ENCODE results near the gene RASSF7. TPM values are rescaled to one million over a fixed set of nuclear protein-coding genes. Genes with fewer than 3 reads are reported as not detected.

The RASSF7 gene
- total RNA-seq, 2 experiments from 2014 or later, result 16.8 to 17.3 TPM

GRCh38 chr11:548700-549603 is 11.8 kb upstream of the RASSF7 start:
- Mint-ChIP-seq H3K4me1 (ENCODE audit: low read depth) (no peaks in the 10 kb centered on the region), H3K36me3 (ENCODE audit: low read depth) (no peaks in the 10 kb centered on the region), H3K27me3 (no peaks in the 10 kb centered on the region), H3K9me3 (no peaks in the 10 kb centered on the region), H3K27ac (no peak overlapping the region), H3K4me3 (no peak overlapping the region)
- TF ChIP-seq CTCF (IDR thresholded peaks at IDR 0.05), result no peak
- ATAC-seq (no peak), DNase-seq (no peak)
- CTCF ChIA-PET, result no interaction called here
- POLR2A ChIA-PET, result no interaction called here
- intact Hi-C loops (cut with micrococcal nuclease), result no loop called here

GRCh38 chr11:550021-550745 is 10.6 kb upstream of the RASSF7 start:
- no peak overlapping the region for H3K27ac Mint-ChIP-seq
- no peak for ATAC-seq
- ChIA-PET POLR2A (interaction anchor here (0.6 kb wide), 1 partner anchor 43 kb away, joined by 3 read pairs; no protein-coding TSS in a partner anchor), CTCF (no interaction called here)
- TF ChIP-seq CTCF (IDR thresholded peaks at IDR 0.05), result no peak
- no peaks in the 10 kb centered on the region for H3K36me3 Mint-ChIP-seq (ENCODE audit: low read depth)
- no peak for DNase-seq
- H3K27me3 Mint-ChIP-seq, result no peaks in the 10 kb centered on the region
- intact Hi-C loops (cut with micrococcal nuclease), result no loop called here
- no peaks in the 10 kb centered on the region for H3K4me1 Mint-ChIP-seq (ENCODE audit: low read depth)
- H3K9me3 Mint-ChIP-seq, result no peaks in the 10 kb centered on the region
- no peak overlapping the region for H3K4me3 Mint-ChIP-seq

- Mint-ChIP-seq H3K27ac (no peak overlapping the region), H3K4me1 (ENCODE audit: low read depth) (no peaks in the 10 kb centered on the region), H3K36me3 (ENCODE audit: low read depth) (no peaks in the 10 kb centered on the region), H3K27me3 (no peaks in the 10 kb centered on the region), H3K9me3 (no peaks in the 10 kb centered on the region), H3K4me3 (no peak overlapping the region)
- no peak for ATAC-seq
- DNase-seq, result no peak
- intact Hi-C loops (cut with micrococcal nuclease), result no loop called here
- POLR2A ChIA-PET, result interaction anchor here (0.6 kb wide), 1 partner anchor 42 kb away, joined by 3 read pairs; no protein-coding TSS in a partner anchor
- CTCF ChIA-PET, result no interaction called here
- no peak for TF ChIP-seq CTCF (IDR thresholded peaks at IDR 0.05)
Measured at GRCh38 chr11:550746-551085, 10.1 kb upstream of the RASSF7 start.

- Mint-ChIP-seq H3K4me3 (no peak overlapping the region), H3K9me3 (no peaks in the 10 kb centered on the region), H3K4me1 (ENCODE audit: low read depth) (no peaks in the 10 kb centered on the region), H3K27me3 (no peaks in the 10 kb centered on the region), H3K36me3 (ENCODE audit: low read depth) (no peaks in the 10 kb centered on the region), H3K27ac (no peak overlapping the region)
- CTCF ChIA-PET, result interaction anchor here (1.4 kb wide), 1 partner anchor 172 kb away, joined by 4 read pairs; no protein-coding TSS in a partner anchor
- intact Hi-C loops (cut with micrococcal nuclease), result no loop called here
- POLR2A ChIA-PET, result interaction anchor here (0.6 to 0.9 kb wide), 3 partner anchors 14 to 60 kb away, joined by 3 to 4 read pairs (median 3); partner anchors contain the start of gene LRRC56
- no peak for ATAC-seq
- no peak for DNase-seq
- TF ChIP-seq CTCF (IDR thresholded peaks at IDR 0.05), result no peak
Measured at GRCh38 chr11:551131-551530, 9.6 kb upstream of the RASSF7 start.
